Measurements from ENCODE around the gene THSD7B. TPM values are rescaled to one million over a fixed set of nuclear protein-coding genes. Genes with fewer than 3 reads are reported as not detected.

Gene THSD7B
- polyA plus RNA-seq, 1 donor from 2014 or later, result 0.46 TPM

- Histone ChIP-seq H2AFZ (ENCODE audit: low read depth, low read length) (no peak overlapping the region), H3K9me2 (ENCODE audit: insufficient read depth, low read length) (no peaks in the 10 kb centered on the region), H3F3A (ENCODE audit: insufficient read depth, low read length, poor library complexity, severe bottlenecking) (no peaks in the 10 kb centered on the region), H3K27ac (ENCODE audit: low read length) (no peak overlapping the region), H3K79me2 (replicated peaks; ENCODE audit: insufficient read depth, low read length) (no peaks in the 10 kb centered on the region), H3K4me2 (ENCODE audit: low read length) (no peak overlapping the region), H3K9ac (ENCODE audit: low read length) (no peak overlapping the region), H3K9me3 (ENCODE audit: low read length) (no peaks in the 10 kb centered on the region), H3K27me3 (ENCODE audit: insufficient read depth, low read depth, low read length) (no peaks in the 10 kb centered on the region), H3K36me3 (ENCODE audit: insufficient read depth, low read length) (no peaks in the 10 kb centered on the region), H4K20me1 (ENCODE audit: insufficient read depth) (no peaks in the 10 kb centered on the region), H3K4me3 (ENCODE audit: low read length) (no peak overlapping the region)
- TF ChIP-seq POLR2AphosphoS5 (IDR thresholded peaks at IDR 0.05), result no peak
- TF ChIP-seq SMC3 (conservative IDR thresholded peaks at IDR 0.05; ENCODE audit: poor library complexity), result no peak
- no peak for TF ChIP-seq TAF1 (IDR thresholded peaks at IDR 0.05; ENCODE audit: low read depth)
- TF ChIP-seq, protein P1, sequence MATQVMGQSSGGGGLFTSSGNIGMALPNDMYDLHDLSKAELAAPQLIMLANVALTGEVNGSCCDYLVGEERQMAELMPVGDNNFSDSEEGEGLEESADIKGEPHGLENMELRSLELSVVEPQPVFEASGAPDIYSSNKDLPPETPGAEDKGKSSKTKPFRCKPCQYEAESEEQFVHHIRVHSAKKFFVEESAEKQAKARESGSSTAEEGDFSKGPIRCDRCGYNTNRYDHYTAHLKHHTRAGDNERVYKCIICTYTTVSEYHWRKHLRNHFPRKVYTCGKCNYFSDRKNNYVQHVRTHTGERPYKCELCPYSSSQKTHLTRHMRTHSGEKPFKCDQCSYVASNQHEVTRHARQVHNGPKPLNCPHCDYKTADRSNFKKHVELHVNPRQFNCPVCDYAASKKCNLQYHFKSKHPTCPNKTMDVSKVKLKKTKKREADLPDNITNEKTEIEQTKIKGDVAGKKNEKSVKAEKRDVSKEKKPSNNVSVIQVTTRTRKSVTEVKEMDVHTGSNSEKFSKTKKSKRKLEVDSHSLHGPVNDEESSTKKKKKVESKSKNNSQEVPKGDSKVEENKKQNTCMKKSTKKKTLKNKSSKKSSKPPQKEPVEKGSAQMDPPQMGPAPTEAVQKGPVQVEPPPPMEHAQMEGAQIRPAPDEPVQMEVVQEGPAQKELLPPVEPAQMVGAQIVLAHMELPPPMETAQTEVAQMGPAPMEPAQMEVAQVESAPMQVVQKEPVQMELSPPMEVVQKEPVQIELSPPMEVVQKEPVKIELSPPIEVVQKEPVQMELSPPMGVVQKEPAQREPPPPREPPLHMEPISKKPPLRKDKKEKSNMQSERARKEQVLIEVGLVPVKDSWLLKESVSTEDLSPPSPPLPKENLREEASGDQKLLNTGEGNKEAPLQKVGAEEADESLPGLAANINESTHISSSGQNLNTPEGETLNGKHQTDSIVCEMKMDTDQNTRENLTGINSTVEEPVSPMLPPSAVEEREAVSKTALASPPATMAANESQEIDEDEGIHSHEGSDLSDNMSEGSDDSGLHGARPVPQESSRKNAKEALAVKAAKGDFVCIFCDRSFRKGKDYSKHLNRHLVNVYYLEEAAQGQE (IDR thresholded peaks at IDR 0.05; ENCODE audit: borderline replicate concordance), result no peak
- TF ChIP-seq EP300 (conservative IDR thresholded peaks at IDR 0.05; ENCODE audit: poor library complexity, severe bottlenecking), result no peak
- no peak for TF ChIP-seq RAD21 (conservative IDR thresholded peaks at IDR 0.05)
- TF ChIP-seq EZH2 (IDR thresholded peaks at IDR 0.05; ENCODE audit: borderline replicate concordance, insufficient read depth, low read length, poor library complexity, severe bottlenecking), result no peak
- TF ChIP-seq CTCF (IDR thresholded peaks at IDR 0.05; ENCODE audit: poor library complexity, severe bottlenecking), result no peak
- TF ChIP-seq MXI1 (conservative IDR thresholded peaks at IDR 0.05; ENCODE audit: poor library complexity, severe bottlenecking), result no peak
These were observed 456.6 kb downstream of the THSD7B start for GRCh38 chr2:137221797-137222492.

GRCh38 chr2:137223722-137224121 is 458.4 kb downstream of the THSD7B start:
- Histone ChIP-seq H3F3A (ENCODE audit: insufficient read depth, low read length, poor library complexity, severe bottlenecking) (no peaks in the 10 kb centered on the region), H3K27me3 (ENCODE audit: insufficient read depth, low read depth, low read length) (no peaks in the 10 kb centered on the region), H3K79me2 (replicated peaks; ENCODE audit: insufficient read depth, low read length) (no peaks in the 10 kb centered on the region), H3K9me2 (ENCODE audit: insufficient read depth, low read length) (no peaks in the 10 kb centered on the region), H4K20me1 (ENCODE audit: insufficient read depth) (no peaks in the 10 kb centered on the region), H3K27ac (ENCODE audit: low read length) (no peak overlapping the region), H2AFZ (ENCODE audit: low read depth, low read length) (no peak overlapping the region), H3K9me3 (ENCODE audit: low read length) (no peaks in the 10 kb centered on the region), H3K4me2 (ENCODE audit: low read length) (no peak overlapping the region), H3K36me3 (ENCODE audit: insufficient read depth, low read length) (no peaks in the 10 kb centered on the region), H3K9ac (ENCODE audit: low read length) (no peak overlapping the region), H3K4me3 (ENCODE audit: low read length) (no peak overlapping the region)
- no peak for TF ChIP-seq MXI1 (conservative IDR thresholded peaks at IDR 0.05; ENCODE audit: poor library complexity, severe bottlenecking)
- no peak for TF ChIP-seq POLR2AphosphoS5 (IDR thresholded peaks at IDR 0.05)
- TF ChIP-seq SMC3 (conservative IDR thresholded peaks at IDR 0.05; ENCODE audit: poor library complexity), result no peak
- TF ChIP-seq, protein P1 (IDR thresholded peaks at IDR 0.05; ENCODE audit: borderline replicate concordance), result no peak
- no peak for TF ChIP-seq EZH2 (IDR thresholded peaks at IDR 0.05; ENCODE audit: borderline replicate concordance, insufficient read depth, low read length, poor library complexity, severe bottlenecking)
- no peak for TF ChIP-seq TAF1 (IDR thresholded peaks at IDR 0.05; ENCODE audit: low read depth)
